Peyer's patch (tissue), 4 donors: ENCODE results near the gene E2F2.

Experiments
- CTCF ChIP-seq, 6 experiments: fragments of 450-650 bp in 4 of 6; fragments of 200-600 bp in 2 of 6; sonication (generic) in 1 of 6; IDR thresholded peaks; one replicate each; pipeline ENCODE4 v1.5.1; 2017 to 2019; ENCODE audit warnings: antibody characterized with exemption in 6 of 6, mild to moderate bottlenecking in 3 of 6, moderate library complexity in 1 of 6
- POLR2A ChIP-seq, 2 donors: fragments of 450-650 bp; IDR thresholded peaks; one replicate each; pipeline ENCODE4 v1.5.1; 2017; ENCODE audit warnings: antibody characterized with exemption in 2 of 2, mild to moderate bottlenecking in 2 of 2, moderate library complexity in 2 of 2

- no peak for TF ChIP-seq POLR2A (IDR thresholded peaks at IDR 0.05)
- no peak for TF ChIP-seq CTCF (IDR thresholded peaks at IDR 0.05)
Observed at GRCh38 chr1:23480187-23481025, 50.6 kb downstream of the E2F2 start.
